Transverse colon (tissue), 4 donors: ENCODE data around the gene ARHGAP1. TPM values are rescaled to one million over a fixed set of nuclear protein-coding genes. Genes with fewer than 3 reads are reported as not detected.

Experiments used
- DNase-seq: peaks from one replicate; pipeline ENCODE4 v3.0.0-alpha.2; 2019
- H3K27ac ChIP-seq, 4 donors: fragments of 200-600 bp; sonication (generic); 2 replicates each; pipeline ENCODE4 v1.5.1; 2016 to 2018; ENCODE audit warnings: inconsistent platforms in 4 of 4
- H3K27me3 ChIP-seq: fragments of 200-600 bp; sonication (generic); 2 replicates; pipeline ENCODE4 v1.5.1; 2017; ENCODE audit warnings: inconsistent platforms
- H3K36me3 ChIP-seq, 4 donors: fragments of 200-600 bp; sonication (generic); 2 replicates each; pipeline ENCODE4 v1.5.1; 2017 to 2019; ENCODE audit warnings: inconsistent platforms in 4 of 4
- H3K4me1 ChIP-seq, 4 donors: fragments of 200-600 bp; sonication (generic); 2 replicates each; pipeline ENCODE4 v1.5.1; 2017 to 2020; ENCODE audit warnings: inconsistent platforms in 4 of 4
- H3K4me3 ChIP-seq, 4 donors: fragments of 200-600 bp; sonication (generic); 1 replicate in 1 of 4; 2 replicates in 3 of 4; pipeline versions ENCODE4 v1.5.1 to v1.6.1; 2017 to 2019; ENCODE audit warnings: inconsistent platforms in 4 of 4
- H3K9me3 ChIP-seq, 2 donors: fragments of 200-600 bp; sonication (generic); 2 replicates each; pipeline ENCODE4 v1.5.1; 2017 to 2019; ENCODE audit warnings: inconsistent platforms in 2 of 2
- CTCF ChIP-seq, 5 experiments: fragments of 200-600 bp in 3 of 5; fragments of 450-650 bp in 2 of 5; sonication (generic) in 3 of 5; IDR thresholded peaks; 1 replicate in 2 of 5; 2 replicates in 3 of 5; pipeline ENCODE4 v1.5.1; 2016 to 2017; ENCODE audit warnings: antibody characterized with exemption in 5 of 5, inconsistent platforms in 3 of 5, mild to moderate bottlenecking in 2 of 5, moderate library complexity in 1 of 5
- EP300 ChIP-seq: sonication (generic); formaldehyde crosslinking; IDR thresholded peaks from one replicate; pipeline ENCODE4 v1.6.1; 2017; ENCODE audit warnings: antibody characterized with exemption, low read depth
- POLR2A ChIP-seq: fragments of 450-650 bp; IDR thresholded peaks from one replicate; pipeline ENCODE4 v1.6.1; 2016; ENCODE audit warnings: antibody characterized with exemption, mild to moderate bottlenecking, moderate library complexity
- POLR2AphosphoS5 ChIP-seq, 3 donors: sonication (generic); formaldehyde crosslinking; IDR thresholded peaks; one replicate each; pipeline ENCODE4 v1.6.1; 2016; ENCODE audit warnings: antibody characterized with exemption in 3 of 3
- WGBS, 2 donors: methylation state at CpG; one replicate each; pipeline ENCODE4 v1.1.5; 2018; ENCODE audit warnings: low coverage in 1 of 2; 5-methylcytosine and 5-hydroxymethylcytosine counted together
- in situ Hi-C, 4 donors: fragments of 200-750 bp; cut with MboI; loops; one replicate each; pipeline versions ENCODE4 v1.15.0 to v1.15.1; 2017; ENCODE audit warnings: low sequenced_read_pairs in 3 of 4, low pct_ligation_motif_present in 1 of 4, low pct_unique_long_range_greater_than_20kb in 1 of 4
- intact Hi-C: fragments of 100-400 bp; cut with DNase I; formaldehyde crosslinking; loops from one replicate; pipeline ENCODE4 v1.15.1; 2023; ENCODE audit warnings: low total_unique reads
- total RNA-seq, 4 donors: library from RNA; depleted of rRNA; stranded (reverse); fragments of >200 nt; gene quantifications; one replicate each; pipeline ENCODE4 v1.1.0, GENCODE V29; 2016

Gene ARHGAP1
- total RNA-seq, 4 donors from 2014 or later: 48.6 to 69.5 (median 50.9) TPM

DNA sequence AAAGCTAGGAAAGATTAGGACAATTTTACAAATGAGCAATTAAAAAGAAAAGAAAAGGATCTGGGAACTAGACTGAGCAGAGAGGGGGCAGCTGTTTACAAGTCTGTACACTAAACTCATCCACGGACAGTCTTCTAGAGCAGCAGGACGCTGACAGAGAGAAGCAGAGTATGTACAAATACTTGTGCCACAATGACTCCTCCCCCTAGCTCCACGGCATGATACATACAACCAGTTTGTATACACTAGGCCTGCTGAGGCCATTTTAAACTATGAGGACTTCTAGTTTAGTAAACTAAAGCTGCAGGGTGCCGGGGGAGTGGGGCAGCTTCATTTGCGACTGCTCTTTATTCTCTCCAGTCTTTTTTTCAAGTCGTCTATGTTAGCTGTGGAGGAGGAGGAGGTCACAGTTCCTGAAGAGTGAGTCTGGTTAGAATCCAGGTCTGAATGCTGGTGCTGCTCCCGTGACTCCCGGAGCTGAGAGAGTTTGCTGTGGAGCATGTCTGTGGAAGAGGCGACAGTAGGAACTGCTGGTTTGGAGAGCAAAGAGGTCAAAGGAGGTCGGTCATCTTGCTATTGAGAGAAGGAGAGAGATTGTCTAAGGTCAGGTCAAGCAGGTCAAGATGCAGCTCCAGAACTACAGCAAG lies 43.4 kb upstream of the ARHGAP1 start:
- no peak for TF ChIP-seq POLR2AphosphoS5 (IDR thresholded peaks at IDR 0.05)
- TF ChIP-seq POLR2A: no peak
- no peak for TF ChIP-seq CTCF (IDR thresholded peaks at IDR 0.05)
- TF ChIP-seq EP300: no peak
- H3K27me3 ChIP-seq: no peaks in the 10 kb centered on the region
- H3K4me3 ChIP-seq: no peak overlapping the region
- H3K9me3 ChIP-seq: no peaks in the 10 kb centered on the region
- H3K4me1 ChIP-seq: no peaks in the 10 kb centered on the region
- 75 to 76% methylated on average over 2 to 10 of the region's 10 CpGs for WGBS, 2 donors
- intact Hi-C loops: no loop called here
- in situ Hi-C loops: no loop called here
- H3K36me3 ChIP-seq: peaks cover 0 to 64% (median 19%) of the 10 kb centered on the region in 4 donors
- no peak for DNase-seq
- H3K27ac ChIP-seq: peak overlapping the region in 1 of 4 donors; percentile 6

GRCh38 chr11:46743043-46743442 lies 42.6 kb upstream of the ARHGAP1 start:
- Histone ChIP-seq H3K27ac (peak overlapping the region in 1 of 4 donors; percentile 6), H3K9me3 (no peaks in the 10 kb centered on the region), H3K4me3 (no peak overlapping the region), H3K36me3 (peaks cover 0 to 56% (median 18%) of the 10 kb centered on the region in 4 donors), H3K4me1 (no peaks in the 10 kb centered on the region), H3K27me3 (no peaks in the 10 kb centered on the region)
- in situ Hi-C loops (no loop called here), intact Hi-C loops (no loop called here)
- DNase-seq: no peak
- no peak for TF ChIP-seq CTCF (IDR thresholded peaks at IDR 0.05)
- no peak for TF ChIP-seq POLR2A
- no peak for TF ChIP-seq EP300
- TF ChIP-seq POLR2AphosphoS5 (IDR thresholded peaks at IDR 0.05): no peak
- 83% methylated on average over 2 of the region's 2 CpGs; no CpG with 5 or more reads in 1 of the 2 donors for WGBS, 2 donors

DNA sequence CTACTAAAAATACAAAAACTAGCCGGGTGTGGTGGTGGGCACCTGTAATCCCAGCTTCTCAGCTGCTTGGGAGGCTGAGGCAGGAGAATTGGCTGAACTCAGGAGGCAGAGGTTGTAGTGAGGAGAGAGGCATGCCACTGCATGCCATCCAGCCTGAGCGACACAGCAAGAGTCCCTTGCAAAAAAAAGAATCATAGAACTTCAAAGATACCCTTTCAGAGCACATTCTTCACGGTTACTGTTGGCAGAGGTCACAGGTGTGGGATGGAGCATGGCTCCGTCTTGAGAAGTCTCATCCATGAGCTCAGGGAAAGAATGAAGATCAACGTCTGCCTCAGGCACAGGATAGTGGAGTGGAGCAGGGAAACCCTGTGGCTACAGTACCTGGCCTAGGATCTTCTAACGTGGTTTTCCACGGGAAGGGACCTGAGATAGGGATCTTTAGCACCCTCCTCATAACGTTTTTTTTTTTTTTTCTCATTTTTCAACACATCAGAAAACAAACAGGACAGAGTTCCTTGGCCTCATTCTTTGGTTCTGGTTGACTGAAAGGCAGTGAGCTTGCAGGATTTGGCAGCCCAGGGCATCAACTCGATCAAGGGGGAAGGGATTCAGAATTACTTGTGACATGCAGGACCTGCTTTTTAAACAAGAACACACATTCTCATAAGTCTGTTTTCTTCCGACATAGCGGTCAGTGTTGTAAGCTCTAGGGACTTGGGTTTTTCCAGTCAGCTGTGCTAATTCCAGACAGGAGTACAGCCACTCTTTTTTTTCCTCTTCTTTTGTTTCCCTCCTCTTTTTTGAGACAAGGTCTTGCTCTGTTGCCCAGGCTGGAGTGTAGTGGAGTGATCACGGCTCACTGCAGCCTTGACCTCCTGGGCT lies 41.4 kb upstream of the ARHGAP1 start:
- TF ChIP-seq EP300 (no peak), POLR2A (no peak), POLR2AphosphoS5 (IDR thresholded peaks at IDR 0.05) (no peak), CTCF (IDR thresholded peaks at IDR 0.05) (no peak)
- WGBS, 2 donors: 67 to 77% methylated on average over 7 to 12 of the region's 12 CpGs
- H3K27ac ChIP-seq: no peak overlapping the region
- H3K9me3 ChIP-seq: no peaks in the 10 kb centered on the region
- peaks cover 0 to 44% (median 15%) of the 10 kb centered on the region in 4 donors for H3K36me3 ChIP-seq
- no peak overlapping the region for H3K4me3 ChIP-seq
- H3K27me3 ChIP-seq: no peaks in the 10 kb centered on the region
- intact Hi-C loops: no loop called here
- DNase-seq: no peak
- peaks cover 0 to 3% (median 0%) of the 10 kb centered on the region in 4 donors for H3K4me1 ChIP-seq
- in situ Hi-C loops: no loop called here

DNA sequence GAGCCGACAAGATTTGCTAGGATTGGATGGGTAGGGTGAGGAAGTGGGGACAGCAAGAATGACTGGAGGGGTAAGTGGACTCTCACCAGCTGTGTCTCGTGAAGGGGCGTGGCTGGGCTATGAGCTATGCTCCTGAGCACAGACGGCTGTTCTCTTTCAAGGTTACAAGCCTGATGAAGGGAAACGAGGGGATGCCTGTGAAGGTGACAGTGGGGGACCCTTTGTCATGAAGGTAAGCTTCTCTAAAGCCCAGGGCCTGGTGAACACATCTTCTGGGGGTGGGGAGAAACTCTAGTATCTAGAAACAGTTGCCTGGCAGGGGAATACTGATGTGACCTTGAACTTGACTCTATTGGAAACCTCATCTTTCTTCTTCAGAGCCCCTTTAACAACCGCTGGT lies 38.5 kb upstream of the ARHGAP1 start:
- TF ChIP-seq POLR2A (no peak), EP300 (no peak), CTCF (IDR thresholded peaks at IDR 0.05) (no peak), POLR2AphosphoS5 (IDR thresholded peaks at IDR 0.05) (no peak)
- Histone ChIP-seq H3K36me3 (peaks cover 0 to 25% (median 7%) of the 10 kb centered on the region in 4 donors), H3K4me3 (no peak overlapping the region), H3K27ac (no peak overlapping the region), H3K4me1 (peaks cover 0 to 7% (median 0%) of the 10 kb centered on the region in 4 donors), H3K27me3 (no peaks in the 10 kb centered on the region), H3K9me3 (no peaks in the 10 kb centered on the region)
- WGBS, 2 donors: 66% methylated on average over 6 of the region's 6 CpGs; no CpG with 5 or more reads in 1 of the 2 donors
- DNase-seq: peak; percentile 22
- in situ Hi-C loops (no loop called here), intact Hi-C loops (no loop called here)
